ENCODE measurements around the gene ANKFY1.

Gene ANKFY1

GRCh38 chr17:4272213-4272971 lies 8.6 kb upstream of the ANKFY1 start:
- H3K27ac ChIP-seq, result no peak overlapping the region
- no peak for TF ChIP-seq ZFX (IDR thresholded peaks at IDR 0.05; ENCODE audit: borderline replicate concordance)
- no peak for TF ChIP-seq CTCF (IDR thresholded peaks at IDR 0.05)

- no peak for TF ChIP-seq CTCF (IDR thresholded peaks at IDR 0.05)
- no peak for TF ChIP-seq ZFX (IDR thresholded peaks at IDR 0.05; ENCODE audit: borderline replicate concordance)
Measured at GRCh38 chr17:4270736-4271135, 7.0 kb upstream of the ANKFY1 start.

GRCh38 chr17:4269915-4270314 lies 6.1 kb upstream of the ANKFY1 start:
- H3K27ac ChIP-seq, result no peak overlapping the region
- no peak for TF ChIP-seq CTCF (IDR thresholded peaks at IDR 0.05)
- no peak for TF ChIP-seq ZFX (IDR thresholded peaks at IDR 0.05; ENCODE audit: borderline replicate concordance)

More at GRCh38 chr17:4270736-4271135, 7.0 kb upstream of the ANKFY1 start:
- H3K27ac ChIP-seq, result no peak overlapping the region

- no peak overlapping the region for H3K27ac ChIP-seq
- TF ChIP-seq ZFX (IDR thresholded peaks at IDR 0.05; ENCODE audit: borderline replicate concordance) (no peak), CTCF (IDR thresholded peaks at IDR 0.05) (no peak)
Measured at GRCh38 chr17:4267402-4267801, 3.6 kb upstream of the ANKFY1 start.

- H3K27ac ChIP-seq, result no peak overlapping the region
- TF ChIP-seq ZFX (IDR thresholded peaks at IDR 0.05; ENCODE audit: borderline replicate concordance) (no peak), CTCF (IDR thresholded peaks at IDR 0.05) (no peak)
Measured at GRCh38 chr17:4266550-4266949, 2.8 kb upstream of the ANKFY1 start.

- H3K27ac ChIP-seq, result peak overlapping the region; percentile 64; the same call in 1 of the 2 replicates
- TF ChIP-seq ZFX (IDR thresholded peaks at IDR 0.05; ENCODE audit: borderline replicate concordance) (no peak), CTCF (IDR thresholded peaks at IDR 0.05) (no peak)
Measured at GRCh38 chr17:4262703-4263102, 1.1 kb downstream of the ANKFY1 start.

GRCh38 chr17:4261452-4261851 lies 2.3 kb downstream of the ANKFY1 start:
- no peak overlapping the region for H3K27ac ChIP-seq
- TF ChIP-seq ZFX (IDR thresholded peaks at IDR 0.05; ENCODE audit: borderline replicate concordance) (no peak), CTCF (IDR thresholded peaks at IDR 0.05) (no peak)

Data from 22Rv1 (cell line).